ENCODE data around the gene PODNL1.
A peak's percentile ranks its signal among the peaks of the same experiment; 100 is the strongest.

The PODNL1 gene

DNA sequence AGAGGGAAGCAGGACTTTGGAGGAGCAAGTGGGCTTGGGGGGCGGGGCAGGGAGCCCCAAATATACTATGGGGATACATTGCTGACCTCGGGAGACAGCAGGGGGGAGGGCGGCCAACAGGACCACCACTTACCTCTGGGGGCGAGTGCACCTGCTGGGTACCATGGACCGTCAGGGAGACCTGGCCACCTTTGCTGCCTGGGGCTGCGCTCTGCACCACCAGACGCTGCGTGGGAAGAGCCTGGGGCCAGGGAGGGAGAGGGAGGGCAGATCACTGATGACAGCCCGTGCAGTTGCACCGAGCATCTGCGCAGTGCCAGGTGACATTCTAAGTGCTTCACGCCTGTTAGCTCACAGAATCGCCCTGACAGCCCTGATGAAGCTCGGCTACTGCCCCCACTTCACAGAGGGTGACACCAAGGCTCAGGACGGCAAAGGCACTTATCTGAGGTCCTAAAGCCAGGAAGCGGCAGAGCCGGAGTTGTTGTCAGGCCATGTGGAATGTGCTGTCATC lies 43.8 kb upstream of the PODNL1 start:
- Histone ChIP-seq H3K23ac (ENCODE audit: low read length) (no peak overlapping the region), H3K27me3 (ENCODE audit: insufficient read depth, low read length) (no peaks in the 10 kb centered on the region), H3K4me2 (ENCODE audit: low read length) (no peak overlapping the region), H2AFZ (ENCODE audit: insufficient read depth, low read length, poor library complexity) (no peak overlapping the region), H4K8ac (ENCODE audit: low read depth, low read length) (no peak overlapping the region), H2BK12ac (ENCODE audit: low read length) (no peak overlapping the region), H3K4me1 (ENCODE audit: control insufficient read depth in 1 of 2, insufficient read depth in 2 of 2, low read length in 2 of 2) (peaks cover 23 to 36% of the 10 kb centered on the region in 2 experiments), H2BK5ac (ENCODE audit: low read depth, low read length, poor library complexity) (no peak overlapping the region), H3K4ac (ENCODE audit: low read depth, low read length) (no peak overlapping the region), H3K4me3 (ENCODE audit: low read depth, low read length) (no peak overlapping the region), H4K91ac (ENCODE audit: low read depth, low read length) (no peak overlapping the region), H3K36me3 (ENCODE audit: control insufficient read depth in 1 of 2, insufficient read depth in 2 of 2, low read length in 2 of 2) (peaks cover 12 to 14% of the 10 kb centered on the region in 2 experiments), H3K14ac (ENCODE audit: low read length) (no peak overlapping the region), H3K9ac (ENCODE audit: low read length) (no peak overlapping the region), H3K79me2 (ENCODE audit: control insufficient read depth, insufficient read depth, low read length, poor library complexity) (peaks cover 2% of the 10 kb centered on the region), H2BK120ac (ENCODE audit: insufficient read depth, low read length, poor library complexity) (no peak overlapping the region), H2AK5ac (ENCODE audit: low read length) (no peak overlapping the region), H3K27ac (ENCODE audit: low read depth, low read length) (no peak overlapping the region), H3K18ac (ENCODE audit: low read length) (no peak overlapping the region), H3K9me3 (ENCODE audit: insufficient read depth, low read depth, low read length) (peaks cover 2% of the 10 kb centered on the region), H4K12ac (ENCODE audit: low read depth, low read length) (no peak overlapping the region), H3K79me1 (ENCODE audit: low read length) (peaks cover 6% of the 10 kb centered on the region)
- no CpG with 5 or more reads among the region's 17 CpGs for WGBS (ENCODE audit: extremely low coverage, insufficient coverage, insufficient read length)
- DNase-seq, result peak in 1 of 2 donors; percentile 33

- Histone ChIP-seq H3K36me3 (ENCODE audit: control insufficient read depth in 1 of 2, insufficient read depth in 2 of 2, low read length in 2 of 2) (peaks cover 15 to 18% of the 10 kb centered on the region in 2 experiments), H3K79me1 (ENCODE audit: low read length) (peaks cover 4% of the 10 kb centered on the region), H3K4me3 (ENCODE audit: low read depth, low read length) (no peak overlapping the region), H3K14ac (ENCODE audit: low read length) (no peak overlapping the region), H3K23ac (ENCODE audit: low read length) (no peak overlapping the region), H3K9ac (ENCODE audit: low read length) (no peak overlapping the region), H3K27me3 (ENCODE audit: insufficient read depth, low read length) (no peaks in the 10 kb centered on the region), H3K79me2 (ENCODE audit: control insufficient read depth, insufficient read depth, low read length, poor library complexity) (peaks cover 2% of the 10 kb centered on the region), H4K8ac (ENCODE audit: low read depth, low read length) (no peak overlapping the region), H3K9me3 (ENCODE audit: insufficient read depth, low read depth, low read length) (peaks cover 2% of the 10 kb centered on the region), H2AFZ (ENCODE audit: insufficient read depth, low read length, poor library complexity) (no peak overlapping the region), H3K4me2 (ENCODE audit: low read length) (no peak overlapping the region), H2BK5ac (ENCODE audit: low read depth, low read length, poor library complexity) (no peak overlapping the region), H4K91ac (ENCODE audit: low read depth, low read length) (no peak overlapping the region), H3K4me1 (ENCODE audit: control insufficient read depth in 1 of 2, insufficient read depth in 2 of 2, low read length in 2 of 2) (peaks cover 17 to 30% of the 10 kb centered on the region in 2 experiments), H2AK5ac (ENCODE audit: low read length) (no peak overlapping the region), H2BK12ac (ENCODE audit: low read length) (no peak overlapping the region), H3K18ac (ENCODE audit: low read length) (no peak overlapping the region), H3K4ac (ENCODE audit: low read depth, low read length) (no peak overlapping the region), H3K27ac (ENCODE audit: low read depth, low read length) (no peak overlapping the region), H4K12ac (ENCODE audit: low read depth, low read length) (no peak overlapping the region), H2BK120ac (ENCODE audit: insufficient read depth, low read length, poor library complexity) (no peak overlapping the region)
- no peak for DNase-seq
- no CpG with 5 or more reads among the region's 9 CpGs for WGBS (ENCODE audit: extremely low coverage, insufficient coverage, insufficient read length)
Measured at GRCh38 chr19:13981467-13981866, 43.2 kb upstream of the PODNL1 start.

DNA sequence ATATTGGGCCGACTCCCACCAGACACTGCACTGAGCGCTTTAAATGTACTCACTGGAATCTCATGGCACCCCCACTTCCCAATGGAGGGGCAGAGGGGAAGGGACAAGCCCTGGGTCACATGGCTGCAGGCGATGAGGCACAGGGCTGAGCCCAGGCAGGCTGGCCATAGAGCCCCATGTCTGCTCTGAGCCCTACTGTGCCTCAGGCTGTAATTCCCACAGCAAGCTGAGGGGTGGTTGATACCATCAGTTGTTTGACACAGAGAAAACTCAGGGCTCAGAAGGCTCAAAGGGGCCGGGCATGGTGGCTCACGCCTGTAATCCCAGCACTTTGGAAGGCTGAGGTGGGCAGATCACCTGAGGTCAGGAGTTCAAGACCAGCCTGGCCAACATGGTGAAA lies 42.8 kb upstream of the PODNL1 start:
- H3K36me3 ChIP-seq (ENCODE audit: control insufficient read depth in 1 of 2, insufficient read depth in 2 of 2, low read length in 2 of 2), result peaks cover 18 to 20% of the 10 kb centered on the region in 2 experiments
- H2BK12ac ChIP-seq (ENCODE audit: low read length), result no peak overlapping the region
- no peak overlapping the region for H3K4me2 ChIP-seq (ENCODE audit: low read length)
- no peak overlapping the region for H3K14ac ChIP-seq (ENCODE audit: low read length)
- no peak overlapping the region for H4K91ac ChIP-seq (ENCODE audit: low read depth, low read length)
- H4K8ac ChIP-seq (ENCODE audit: low read depth, low read length), result no peak overlapping the region
- H3K79me2 ChIP-seq (ENCODE audit: control insufficient read depth, insufficient read depth, low read length, poor library complexity), result peaks cover 2% of the 10 kb centered on the region
- no peak overlapping the region for H3K23ac ChIP-seq (ENCODE audit: low read length)
- no peak overlapping the region for H2AFZ ChIP-seq (ENCODE audit: insufficient read depth, low read length, poor library complexity)
- H2BK5ac ChIP-seq (ENCODE audit: low read depth, low read length, poor library complexity), result no peak overlapping the region
- H3K4me1 ChIP-seq (ENCODE audit: control insufficient read depth in 1 of 2, insufficient read depth in 2 of 2, low read length in 2 of 2), result peaks cover 14 to 26% of the 10 kb centered on the region in 2 experiments
- no peak overlapping the region for H3K4ac ChIP-seq (ENCODE audit: low read depth, low read length)
- H3K27ac ChIP-seq (ENCODE audit: low read depth, low read length), result no peak overlapping the region
- DNase-seq, result peak; percentile 49 to 65
- H3K27me3 ChIP-seq (ENCODE audit: insufficient read depth, low read length), result no peaks in the 10 kb centered on the region
- H3K9me3 ChIP-seq (ENCODE audit: insufficient read depth, low read depth, low read length), result peaks cover 2% of the 10 kb centered on the region
- H3K18ac ChIP-seq (ENCODE audit: low read length), result no peak overlapping the region
- H2AK5ac ChIP-seq (ENCODE audit: low read length), result no peak overlapping the region
- no peak overlapping the region for H3K9ac ChIP-seq (ENCODE audit: low read length)
- no peak overlapping the region for H4K12ac ChIP-seq (ENCODE audit: low read depth, low read length)
- no peak overlapping the region for H3K4me3 ChIP-seq (ENCODE audit: low read depth, low read length)
- no peak overlapping the region for H2BK120ac ChIP-seq (ENCODE audit: insufficient read depth, low read length, poor library complexity)
- H3K79me1 ChIP-seq (ENCODE audit: low read length), result peaks cover 4% of the 10 kb centered on the region
- no CpG with 5 or more reads among the region's 5 CpGs for WGBS (ENCODE audit: extremely low coverage, insufficient coverage, insufficient read length)

GRCh38 chr19:13980340-13980739 lies 42.1 kb upstream of the PODNL1 start:
- Histone ChIP-seq H3K27ac (ENCODE audit: low read depth, low read length) (no peak overlapping the region), H3K79me1 (ENCODE audit: low read length) (peaks cover 4% of the 10 kb centered on the region), H3K14ac (ENCODE audit: low read length) (no peak overlapping the region), H2BK5ac (ENCODE audit: low read depth, low read length, poor library complexity) (no peak overlapping the region), H2AK5ac (ENCODE audit: low read length) (no peak overlapping the region), H3K23ac (ENCODE audit: low read length) (no peak overlapping the region), H3K4me1 (ENCODE audit: control insufficient read depth in 1 of 2, insufficient read depth in 2 of 2, low read length in 2 of 2) (peaks cover 13 to 25% of the 10 kb centered on the region in 2 experiments), H2BK120ac (ENCODE audit: insufficient read depth, low read length, poor library complexity) (no peak overlapping the region), H2BK12ac (ENCODE audit: low read length) (no peak overlapping the region), H3K9ac (ENCODE audit: low read length) (no peak overlapping the region), H3K4me2 (ENCODE audit: low read length) (no peak overlapping the region), H3K27me3 (ENCODE audit: insufficient read depth, low read length) (no peaks in the 10 kb centered on the region), H3K36me3 (ENCODE audit: control insufficient read depth in 1 of 2, insufficient read depth in 2 of 2, low read length in 2 of 2) (peaks cover 24 to 27% of the 10 kb centered on the region in 2 experiments), H3K79me2 (ENCODE audit: control insufficient read depth, insufficient read depth, low read length, poor library complexity) (peaks cover 2% of the 10 kb centered on the region), H4K8ac (ENCODE audit: low read depth, low read length) (no peak overlapping the region), H3K4ac (ENCODE audit: low read depth, low read length) (no peak overlapping the region), H3K18ac (ENCODE audit: low read length) (no peak overlapping the region), H4K12ac (ENCODE audit: low read depth, low read length) (no peak overlapping the region), H3K4me3 (ENCODE audit: low read depth, low read length) (no peak overlapping the region), H3K9me3 (ENCODE audit: insufficient read depth, low read depth, low read length) (peaks cover 2% of the 10 kb centered on the region), H2AFZ (ENCODE audit: insufficient read depth, low read length, poor library complexity) (no peak overlapping the region), H4K91ac (ENCODE audit: low read depth, low read length) (no peak overlapping the region)
- no peak for DNase-seq
- WGBS (ENCODE audit: extremely low coverage, insufficient coverage, insufficient read length), result no CpG with 5 or more reads among the region's 15 CpGs
